HG03442 (cell line): Measurements from ENCODE around the gene CFAP99.
"Not testable (repeated sequence)": the region's sequence is repeated elsewhere in the genome, so short reads cannot be mapped to it uniquely, and the experiment has no call there.

Experiments
- ATAC-seq: cut with Tn5 transposase; IDR thresholded peaks from one replicate; pipeline ENCODE4 v1.9.1; 2021; ENCODE audit warnings: mild to moderate bottlenecking, moderate library complexity; ENCODE audit not compliant: unreplicated experiment

Gene CFAP99

GRCh38 chr4:2465032-2465431 lies 46.3 kb downstream of the CFAP99 start:
- no peak for ATAC-seq

GRCh38 chr4:2465544-2465943 lies 46.8 kb downstream of the CFAP99 start:
- not testable (repeated sequence) for ATAC-seq

- peak; percentile 68 for ATAC-seq
Measured at GRCh38 chr4:2468456-2469191, 49.9 kb downstream of the CFAP99 start, which contains the start of gene RNF4. RNF4 (plus strand) TSS chr4:2469106; CDS start chr4:2490494, 21,388 bp downstream.

- peak; percentile 33 for ATAC-seq
Measured at GRCh38 chr4:2469192-2469984, 50.6 kb downstream of the CFAP99 start.

- no peak for ATAC-seq
Measured at GRCh38 chr4:2470791-2471190, 52.0 kb downstream of the CFAP99 start.

GRCh38 chr4:2472187-2472586 lies 53.4 kb downstream of the CFAP99 start:
- ATAC-seq, result no peak

- no peak for ATAC-seq
Measured at GRCh38 chr4:2478229-2478628, 59.5 kb downstream of the CFAP99 start.

GRCh38 chr4:2480649-2481048 lies 61.9 kb downstream of the CFAP99 start:
- no peak for ATAC-seq

- ATAC-seq, result no peak
Measured at GRCh38 chr4:2482192-2482591, 63.4 kb downstream of the CFAP99 start.

GRCh38 chr4:2482693-2483092 lies 63.9 kb downstream of the CFAP99 start:
- no peak for ATAC-seq

GRCh38 chr4:2483237-2483636 lies 64.5 kb downstream of the CFAP99 start:
- ATAC-seq, result no peak

- ATAC-seq, result no peak
Measured at GRCh38 chr4:2484185-2484584, 65.4 kb downstream of the CFAP99 start.

- ATAC-seq, result peak; percentile 54
Measured at GRCh38 chr4:2484993-2485392, 66.2 kb downstream of the CFAP99 start.

- no peak for ATAC-seq
Measured at GRCh38 chr4:2485956-2486355, 67.2 kb downstream of the CFAP99 start.

- ATAC-seq, result no peak
Measured at GRCh38 chr4:2486981-2487380, 68.2 kb downstream of the CFAP99 start.

- ATAC-seq, result peak; percentile 62
Measured at GRCh38 chr4:2487632-2488031, 68.9 kb downstream of the CFAP99 start.

- ATAC-seq, result no peak
Measured at GRCh38 chr4:2489081-2489805, 70.5 kb downstream of the CFAP99 start.

- ATAC-seq, result no peak
Measured at GRCh38 chr4:2489841-2490552, 71.2 kb downstream of the CFAP99 start.

- ATAC-seq, result no peak
Measured at GRCh38 chr4:2492970-2493369, 74.2 kb downstream of the CFAP99 start.

GRCh38 chr4:2494992-2495391 lies 76.2 kb downstream of the CFAP99 start:
- ATAC-seq, result no peak

- ATAC-seq, result no peak
Measured at GRCh38 chr4:2497324-2497723, 78.6 kb downstream of the CFAP99 start.
